ENCODE results near the gene AFAP1L2.

AFAP1L2 gene

DNA sequence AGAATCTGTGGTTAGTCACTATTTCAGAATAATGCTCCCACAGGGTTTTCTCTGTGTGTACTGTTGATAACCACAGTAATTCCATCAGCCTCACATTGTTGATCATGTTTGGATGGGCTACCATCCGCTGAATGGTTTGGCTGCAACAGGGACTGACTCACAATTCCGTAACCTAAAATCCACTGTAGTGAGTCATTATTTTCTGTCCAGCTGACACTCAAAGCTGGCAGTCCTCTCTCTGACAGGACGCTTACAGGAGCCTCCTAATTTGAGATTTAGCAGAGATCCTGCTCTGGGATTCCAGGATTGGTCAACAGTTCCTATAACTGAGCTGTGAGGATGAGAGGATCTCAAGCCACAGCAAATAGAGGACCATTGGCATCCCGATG lies 132.5 kb downstream of the AFAP1L2 start:
- no peak for DNase-seq (ENCODE audit: low spot score)

DNA sequence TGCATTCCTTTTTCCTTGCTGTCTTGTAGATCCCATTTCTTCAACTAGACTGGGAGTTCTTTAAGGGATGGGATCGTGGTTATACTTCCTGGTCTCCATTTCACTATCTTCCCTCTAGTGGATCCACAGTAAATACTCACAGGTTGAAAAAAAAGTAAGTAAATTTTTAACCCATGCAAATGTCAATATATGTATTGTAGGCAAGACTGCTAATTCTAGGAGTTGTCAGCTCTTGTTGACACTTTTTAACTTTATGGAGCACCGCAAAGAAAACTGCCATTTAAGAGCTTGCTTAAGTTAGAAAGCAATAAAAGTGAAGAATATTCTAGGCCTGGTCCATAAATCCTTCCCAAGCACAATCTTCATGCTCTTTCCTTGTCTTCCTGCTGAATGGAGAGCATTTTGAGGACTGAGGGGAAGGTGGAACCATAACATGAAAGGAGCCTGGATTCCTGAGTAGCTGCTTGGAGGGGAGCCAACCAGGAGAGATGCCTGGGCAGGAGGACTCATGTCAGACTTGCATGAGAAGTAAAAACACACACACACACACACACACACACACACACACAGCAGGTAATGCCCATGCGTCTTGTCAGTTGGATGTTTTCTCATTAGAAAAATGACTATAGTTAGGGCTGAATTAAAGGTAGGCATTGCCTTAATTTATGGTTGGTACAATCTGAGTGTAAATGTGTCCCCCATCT lies 133.1 kb downstream of the AFAP1L2 start:
- DNase-seq (ENCODE audit: low spot score): no peak

DNA sequence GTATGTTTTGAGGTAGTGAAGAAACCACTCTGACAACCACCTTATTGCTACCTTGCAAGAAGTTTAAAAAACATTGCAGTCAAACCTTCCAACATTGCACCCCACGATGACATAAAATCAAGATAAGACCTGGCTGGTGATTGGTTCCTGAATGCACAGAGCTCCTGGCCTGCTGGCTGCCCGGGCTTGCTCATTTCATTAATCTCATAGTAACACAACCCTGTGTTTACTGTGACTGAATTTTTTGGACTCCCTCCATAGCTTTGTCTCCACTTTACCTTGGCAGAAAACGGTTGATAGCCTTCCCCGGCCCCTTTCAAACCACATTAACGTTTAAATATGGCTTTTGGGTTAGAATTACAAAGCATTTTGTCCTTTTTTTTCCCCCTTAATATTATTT lies 137.8 kb downstream of the AFAP1L2 start:
- no peak for DNase-seq (ENCODE audit: low spot score)

DNA sequence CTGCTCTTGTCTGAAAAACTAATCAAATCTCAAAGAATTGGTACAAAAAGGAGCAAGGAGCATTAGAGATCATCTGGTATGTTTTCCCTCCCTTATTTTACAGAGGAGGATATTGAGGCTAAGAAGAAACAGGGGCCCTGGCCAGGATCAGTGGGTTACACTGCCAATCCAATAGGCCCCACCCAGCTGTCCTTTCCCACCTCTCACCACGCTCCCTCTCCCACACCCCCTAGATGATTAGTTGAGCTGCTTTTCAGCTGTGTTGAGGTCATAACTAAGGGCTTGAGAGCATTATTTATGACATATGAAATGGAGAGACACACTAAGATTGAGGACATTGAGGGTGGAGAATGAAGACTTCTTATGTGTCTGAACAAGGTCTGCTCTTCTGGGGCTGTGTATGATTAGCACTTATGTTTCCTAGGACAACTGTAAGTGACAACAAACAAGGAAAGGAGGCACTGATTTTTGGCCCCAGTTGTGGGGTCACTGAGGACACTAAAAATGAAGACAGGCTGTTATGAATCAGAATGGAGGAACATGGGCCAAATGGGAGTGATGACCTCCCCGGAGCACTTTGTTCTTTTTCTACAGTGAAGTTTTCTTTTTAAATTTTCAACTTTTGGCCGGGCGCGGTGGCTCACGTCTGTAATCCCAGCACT lies 138.8 kb downstream of the AFAP1L2 start:
- no peak for DNase-seq (ENCODE audit: low spot score)

DNA sequence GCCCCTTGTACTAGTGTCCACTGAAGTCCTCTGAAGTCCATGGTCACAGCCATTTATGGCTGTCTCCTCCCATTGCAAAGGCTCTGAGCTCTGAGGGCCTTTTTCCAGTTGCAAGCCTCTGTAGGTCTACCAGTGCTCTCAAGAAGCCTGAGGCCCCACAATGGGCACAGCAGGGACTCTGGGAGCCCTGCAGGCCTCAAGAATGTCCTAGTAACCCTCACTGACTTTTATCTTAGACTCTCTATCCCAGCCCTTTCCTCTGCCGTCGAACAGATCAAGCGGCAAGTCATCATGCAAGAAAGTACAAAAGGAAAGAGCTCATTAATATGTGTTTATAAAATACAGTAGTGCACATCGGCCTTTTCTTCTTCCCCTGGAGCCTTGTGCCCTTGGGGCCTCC lies 141.8 kb downstream of the AFAP1L2 start:
- no peak for DNase-seq (ENCODE audit: low spot score)

DNA sequence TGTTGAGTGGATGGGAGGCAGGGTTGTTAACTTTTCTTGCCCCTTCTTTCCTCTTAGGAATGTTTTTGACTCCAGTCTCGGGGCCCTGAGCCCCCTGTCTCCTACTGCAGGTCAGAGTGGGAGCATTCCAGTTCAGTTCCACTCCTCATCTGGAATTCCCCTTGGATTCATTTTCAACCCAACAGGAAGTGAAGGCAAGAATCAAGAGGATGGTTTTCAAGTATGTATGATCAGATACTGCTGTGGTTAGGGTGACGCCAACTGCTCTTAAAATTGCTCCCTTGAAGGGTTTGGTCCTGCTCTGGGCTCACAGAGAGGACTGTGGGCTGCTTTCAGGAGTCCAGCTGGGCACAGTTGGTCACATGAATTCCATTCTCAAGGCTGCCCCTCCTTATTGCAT lies 143.2 kb downstream of the AFAP1L2 start:
- DNase-seq (ENCODE audit: low spot score): no peak

DNA sequence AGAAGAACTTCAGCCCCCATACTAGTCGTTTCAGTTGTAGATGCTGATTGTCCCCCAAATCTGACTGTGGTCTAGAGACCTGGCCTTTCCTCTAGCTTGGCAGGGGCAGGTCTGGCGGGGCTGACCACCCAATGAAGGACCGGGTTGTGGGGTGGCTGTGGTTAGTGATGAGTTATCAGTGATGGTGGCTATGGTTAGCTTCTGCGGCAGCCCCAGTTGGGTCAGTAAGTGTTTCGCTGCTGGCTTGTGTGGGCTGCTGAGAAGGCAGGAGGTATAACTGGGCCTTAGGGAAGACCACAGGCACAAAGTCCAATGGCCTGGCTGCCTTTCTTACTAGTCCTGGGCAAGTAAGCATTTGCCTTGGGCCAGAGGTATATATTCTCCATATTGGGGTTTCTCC lies 143.9 kb downstream of the AFAP1L2 start:
- DNase-seq (ENCODE audit: low spot score): no peak

DNA sequence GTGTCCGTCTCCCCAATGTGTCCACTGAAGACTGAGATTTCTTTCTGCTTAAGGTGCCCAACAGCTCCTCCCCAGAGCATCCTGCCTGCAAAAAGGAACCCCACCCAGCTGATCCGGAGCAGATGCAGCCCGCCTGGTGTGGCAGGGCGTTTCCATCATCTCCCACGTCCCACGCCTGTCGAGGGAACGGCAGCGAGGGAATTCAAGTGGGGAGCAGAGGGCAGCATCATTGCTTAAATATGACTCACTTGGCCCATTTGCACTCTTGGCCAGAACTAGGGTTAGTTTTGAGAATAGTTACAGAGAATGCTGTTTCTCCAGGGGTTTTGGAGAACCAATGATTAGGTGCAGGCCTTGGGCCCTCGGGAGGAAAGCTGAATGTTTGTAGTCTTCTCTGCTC lies 144.5 kb downstream of the AFAP1L2 start:
- no peak for DNase-seq (ENCODE audit: low spot score)

DNA sequence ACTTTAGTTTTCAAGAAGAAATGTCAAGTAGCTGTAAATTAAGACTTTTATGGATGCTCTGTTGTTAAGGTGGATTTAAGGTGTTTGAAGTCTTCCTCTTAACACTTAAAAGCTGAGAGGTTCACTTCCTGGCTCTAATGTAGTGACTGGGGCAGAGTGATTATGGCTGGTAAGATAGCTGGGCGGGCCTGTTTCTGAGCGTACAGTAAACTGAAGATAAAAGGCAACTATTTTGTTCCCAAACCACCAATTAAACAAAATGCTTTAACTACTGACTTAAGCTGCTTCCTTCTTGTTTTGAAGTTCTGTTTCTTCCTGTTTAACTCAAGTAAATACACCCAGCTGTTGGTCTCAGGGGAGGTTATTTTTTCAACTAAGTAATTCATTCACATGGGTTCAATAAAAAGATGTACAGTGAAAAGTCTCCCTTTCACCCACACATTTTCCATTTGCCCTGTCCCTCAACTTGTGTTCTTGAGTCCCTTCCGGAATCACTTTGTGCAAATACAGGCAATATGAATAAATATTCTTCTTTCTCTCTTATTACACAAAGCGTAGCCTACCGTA lies 145.9 kb downstream of the AFAP1L2 start:
- no peak for DNase-seq (ENCODE audit: low spot score)

DNA sequence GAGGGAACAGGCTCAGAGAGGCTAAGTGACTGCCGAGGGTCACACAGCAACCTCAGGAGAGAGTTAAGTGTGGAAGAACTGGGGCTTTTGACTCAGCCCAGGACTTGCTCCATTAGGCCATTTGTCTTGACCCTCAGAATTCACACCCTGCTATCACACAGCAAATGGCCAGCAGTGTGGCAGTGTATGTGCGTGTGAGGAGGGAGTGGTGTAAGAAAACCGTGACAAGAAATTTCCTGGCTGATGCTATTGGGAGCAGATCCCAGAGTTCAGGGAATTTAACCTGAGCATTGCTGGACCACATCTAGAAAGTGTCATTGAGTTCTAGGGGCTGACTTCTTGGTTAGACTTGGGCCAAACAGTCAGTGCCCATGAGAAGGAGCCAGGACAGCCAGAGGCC lies 146.8 kb downstream of the AFAP1L2 start:
- DNase-seq (ENCODE audit: low spot score): no peak

DNA sequence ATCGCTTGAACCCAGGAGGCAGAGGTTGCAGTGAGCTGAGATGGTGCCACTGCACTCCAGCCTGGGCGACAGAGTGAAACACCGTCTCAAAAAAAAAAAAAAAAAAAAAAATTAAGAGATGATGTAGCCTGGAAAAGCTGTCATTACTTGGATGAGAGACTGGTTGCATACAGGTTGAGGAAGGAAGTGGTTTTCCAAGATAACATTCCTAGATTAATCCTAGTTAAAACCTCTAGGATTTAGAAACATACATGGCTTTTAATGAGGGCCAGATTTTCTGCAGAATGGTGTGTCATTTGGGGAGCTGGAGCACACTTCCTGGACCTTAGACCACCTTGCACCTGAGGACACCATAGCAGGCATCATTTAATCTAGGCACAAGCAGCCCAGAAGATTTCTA lies 147.5 kb downstream of the AFAP1L2 start:
- no peak for DNase-seq (ENCODE audit: low spot score)

DNA sequence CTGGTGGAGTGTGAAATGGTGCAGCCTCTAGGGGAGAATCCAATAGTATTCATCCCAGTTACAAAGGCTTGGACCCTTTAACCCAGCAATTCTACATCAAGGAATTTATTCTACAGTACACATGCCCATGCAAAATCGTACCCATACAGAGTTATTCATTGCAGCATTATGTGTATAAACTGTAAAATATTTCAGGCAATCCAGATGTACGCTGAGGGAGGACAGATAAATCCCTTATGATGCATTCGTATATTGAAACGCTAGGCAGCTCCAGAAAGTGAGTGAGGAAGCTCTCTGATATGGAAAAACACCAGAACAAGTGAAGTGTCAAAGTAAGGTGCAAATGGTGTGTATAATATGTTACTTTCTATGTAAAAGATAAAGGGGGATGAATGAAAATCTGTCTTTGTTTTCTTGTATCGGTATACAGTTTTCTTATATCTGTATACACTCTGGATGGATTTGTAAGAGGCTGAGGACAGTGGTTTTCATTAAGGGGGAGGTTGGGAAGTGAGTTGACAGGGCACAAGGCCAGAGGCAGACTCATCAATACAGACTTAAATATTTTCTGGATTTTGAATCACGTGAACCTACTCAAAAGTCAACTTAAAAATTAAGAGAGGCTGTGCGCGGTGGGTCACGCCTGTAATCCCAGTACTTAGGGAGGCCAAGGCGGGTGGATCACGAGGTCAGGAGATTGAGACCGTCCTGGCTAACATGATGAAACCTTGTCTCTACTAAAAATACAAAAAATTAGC lies 148.1 kb downstream of the AFAP1L2 start:
- DNase-seq (ENCODE audit: low spot score): no peak

DNA sequence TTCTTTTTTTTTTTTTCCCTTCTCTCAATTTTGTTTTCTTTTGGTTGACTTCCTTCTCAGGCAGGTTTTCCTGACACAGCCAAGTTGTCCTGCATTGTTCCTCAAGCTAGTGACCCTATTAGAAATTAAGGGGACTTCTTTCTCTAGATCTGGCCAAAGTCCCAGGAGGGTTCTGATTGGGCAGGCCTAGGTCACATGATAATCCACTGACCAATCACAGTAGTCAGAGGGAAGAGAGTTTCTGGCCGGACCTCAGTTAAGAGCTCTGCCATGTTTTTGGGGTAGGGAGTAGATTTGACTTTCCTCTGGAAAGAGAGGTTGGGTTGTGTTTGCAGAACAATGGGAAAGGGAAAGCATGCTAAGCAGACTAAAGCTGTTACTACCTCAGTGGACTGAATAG lies 149.1 kb downstream of the AFAP1L2 start:
- no peak for DNase-seq (ENCODE audit: low spot score)

DNA sequence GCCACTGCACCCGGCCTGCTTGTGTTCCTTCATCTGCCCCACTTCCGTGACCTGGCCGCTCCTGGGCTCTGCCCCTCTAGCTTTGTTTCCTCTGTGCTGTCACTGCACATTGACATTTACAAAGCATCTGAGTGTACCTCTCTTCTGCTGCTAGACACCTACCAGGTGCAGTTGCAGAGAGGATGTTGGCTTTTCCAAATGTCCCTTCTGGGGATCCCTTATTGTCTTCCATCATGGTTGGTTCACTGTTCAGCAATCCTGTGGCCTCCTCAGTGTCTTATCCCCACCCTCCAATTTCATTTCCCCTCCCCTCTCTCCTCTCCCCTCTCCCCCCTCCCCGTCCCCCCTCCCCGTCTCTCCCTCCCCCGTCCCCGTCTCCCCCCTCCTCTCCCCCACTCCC lies 151.4 kb downstream of the AFAP1L2 start:
- DNase-seq (ENCODE audit: low spot score): no peak

DNA sequence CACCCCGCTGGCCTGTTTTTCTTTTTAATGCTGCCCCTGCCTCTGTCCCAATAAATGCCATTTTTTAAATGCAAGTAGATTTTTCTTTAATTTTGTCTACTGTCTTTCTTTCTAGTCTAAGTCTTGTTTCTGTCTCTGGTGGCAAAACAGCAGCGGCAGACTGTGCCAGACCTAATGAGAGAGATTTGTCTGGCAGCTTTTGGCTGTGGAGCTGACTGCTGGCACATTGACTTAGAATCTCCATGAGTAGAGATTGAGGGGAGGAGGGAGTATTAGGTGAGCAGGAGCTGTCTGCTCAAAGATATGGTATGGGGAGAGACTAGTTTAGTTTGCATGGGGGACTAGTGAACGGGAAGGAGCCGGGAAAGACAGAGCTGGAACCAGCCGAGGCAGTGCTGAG lies 152.2 kb downstream of the AFAP1L2 start:
- DNase-seq (ENCODE audit: low spot score): no peak

DNA sequence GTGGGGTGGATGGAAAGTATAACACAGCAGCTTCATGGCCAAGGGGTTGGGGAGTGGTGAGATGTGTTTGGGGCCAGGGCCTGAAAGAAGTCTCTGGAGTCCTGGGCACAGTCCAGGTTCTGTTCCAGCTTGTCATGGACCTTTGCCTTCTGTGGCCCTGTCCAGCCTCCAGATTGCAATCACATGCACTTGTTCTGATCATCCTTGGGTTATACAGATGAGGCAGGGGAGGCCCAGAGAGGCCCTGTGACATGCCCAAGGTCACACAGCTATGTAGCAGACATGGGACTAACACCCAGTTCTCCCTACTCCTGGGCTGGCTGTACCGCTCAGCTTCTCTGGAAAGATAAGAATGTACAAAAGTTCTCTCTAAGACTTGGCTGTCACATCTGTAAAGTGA lies 153.6 kb downstream of the AFAP1L2 start:
- DNase-seq (ENCODE audit: low spot score): no peak

DNA sequence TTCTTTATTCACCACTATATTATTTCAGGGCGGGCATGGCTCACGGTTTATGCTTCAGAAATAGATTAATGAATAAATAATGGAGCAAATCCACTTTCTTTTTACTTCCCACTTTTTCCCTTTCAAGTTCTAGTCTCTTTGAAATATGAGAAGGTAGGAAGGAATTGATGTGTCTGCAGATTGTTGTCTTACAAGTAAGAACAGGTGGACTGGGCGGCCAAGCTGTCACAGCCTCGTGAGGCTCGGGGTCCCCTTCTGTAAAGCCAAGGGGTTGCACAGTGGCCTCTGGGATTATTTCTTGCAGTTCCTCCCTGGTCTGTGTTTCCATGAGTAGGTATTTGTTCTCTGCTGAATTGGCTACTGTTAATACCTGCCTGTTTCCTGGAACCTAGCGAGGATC lies 154.1 kb downstream of the AFAP1L2 start:
- DNase-seq (ENCODE audit: low spot score): no peak

DNA sequence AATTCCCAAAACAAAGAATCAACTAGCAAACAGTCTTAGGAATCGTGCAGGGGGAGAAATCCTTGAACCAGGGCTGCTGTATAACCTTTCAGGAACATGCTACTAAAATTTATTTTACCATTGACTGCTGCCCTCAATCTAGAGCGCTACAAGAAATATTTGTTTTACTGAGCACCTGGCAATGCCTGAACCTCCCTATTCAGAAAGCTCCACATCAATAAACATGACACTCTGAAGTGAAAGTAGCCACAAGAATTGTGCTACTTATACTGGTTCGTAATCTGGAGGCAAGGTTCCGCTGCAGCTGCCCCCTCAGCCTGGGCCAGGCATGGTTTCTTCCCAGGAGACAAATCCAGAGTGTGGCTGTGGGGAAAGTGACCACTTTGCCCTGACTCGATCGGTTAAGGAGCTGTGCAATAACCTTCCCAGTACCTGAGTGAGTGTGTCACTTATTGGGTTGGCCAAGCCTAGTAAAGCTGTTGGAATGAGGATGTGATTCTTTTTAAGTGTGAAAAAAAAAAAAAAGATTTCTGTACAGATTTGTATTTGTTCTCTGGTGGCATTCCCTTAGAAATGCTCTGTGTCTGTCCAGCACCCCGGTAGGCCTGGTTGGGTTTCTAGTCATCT lies 157.5 kb downstream of the AFAP1L2 start:
- DNase-seq (ENCODE audit: low spot score): no peak

DNA sequence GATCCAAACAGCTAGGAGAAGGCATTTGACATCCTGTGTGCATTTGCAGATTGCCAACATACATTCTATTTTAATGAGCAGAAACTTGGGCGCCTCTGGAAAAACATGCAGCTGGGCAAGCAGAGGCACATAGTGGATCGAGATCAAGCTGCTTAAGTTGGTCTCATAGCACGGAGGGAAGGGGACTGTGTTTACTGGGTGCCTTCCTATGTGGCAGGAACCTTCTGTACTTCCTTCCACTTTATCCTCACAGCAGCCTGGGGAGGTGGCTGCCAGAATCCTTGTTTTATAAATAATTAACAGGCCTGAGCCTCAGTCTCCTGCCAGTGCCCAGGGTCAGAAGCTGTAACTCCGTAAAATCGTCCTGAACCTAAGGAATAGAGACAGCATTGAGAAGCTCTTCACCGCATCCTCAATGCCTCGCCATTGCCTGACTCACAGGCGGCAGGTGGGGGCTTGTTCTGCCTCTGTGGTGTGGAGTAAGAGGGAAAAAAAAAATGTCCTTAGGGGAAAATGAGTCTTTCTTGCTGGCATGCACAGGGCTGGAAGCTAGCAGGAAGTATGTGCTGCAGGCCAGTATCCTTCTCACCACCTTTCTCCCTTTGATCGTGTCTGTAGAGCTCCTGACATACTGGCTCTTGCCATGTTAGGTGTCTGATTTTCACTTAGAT lies 159.0 kb downstream of the AFAP1L2 start:
- no peak for DNase-seq (ENCODE audit: low spot score)
